ENCODE data around the gene NINJ2.

DNA sequence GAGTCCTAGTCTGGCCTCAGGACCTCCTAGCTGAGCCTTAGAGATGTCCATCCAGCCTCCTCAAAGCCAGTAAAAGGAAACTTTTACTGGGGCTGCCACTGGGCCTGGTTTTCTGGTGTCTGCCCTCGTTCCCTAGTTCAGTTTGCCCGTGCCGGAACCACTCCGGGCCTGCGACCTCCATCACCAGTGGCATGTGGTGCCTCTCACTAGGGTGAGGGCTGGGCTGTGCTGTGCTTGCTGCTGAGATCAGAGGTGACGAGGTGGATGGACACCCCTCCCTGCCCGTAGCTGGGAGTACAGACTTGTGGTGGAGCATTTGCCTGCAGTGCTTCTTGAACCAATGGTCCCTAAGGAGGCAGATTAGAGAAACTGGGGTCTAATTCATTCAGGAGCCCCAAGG, 127.8 kb downstream of the NINJ2 start:
- TF ChIP-seq, protein P1, sequence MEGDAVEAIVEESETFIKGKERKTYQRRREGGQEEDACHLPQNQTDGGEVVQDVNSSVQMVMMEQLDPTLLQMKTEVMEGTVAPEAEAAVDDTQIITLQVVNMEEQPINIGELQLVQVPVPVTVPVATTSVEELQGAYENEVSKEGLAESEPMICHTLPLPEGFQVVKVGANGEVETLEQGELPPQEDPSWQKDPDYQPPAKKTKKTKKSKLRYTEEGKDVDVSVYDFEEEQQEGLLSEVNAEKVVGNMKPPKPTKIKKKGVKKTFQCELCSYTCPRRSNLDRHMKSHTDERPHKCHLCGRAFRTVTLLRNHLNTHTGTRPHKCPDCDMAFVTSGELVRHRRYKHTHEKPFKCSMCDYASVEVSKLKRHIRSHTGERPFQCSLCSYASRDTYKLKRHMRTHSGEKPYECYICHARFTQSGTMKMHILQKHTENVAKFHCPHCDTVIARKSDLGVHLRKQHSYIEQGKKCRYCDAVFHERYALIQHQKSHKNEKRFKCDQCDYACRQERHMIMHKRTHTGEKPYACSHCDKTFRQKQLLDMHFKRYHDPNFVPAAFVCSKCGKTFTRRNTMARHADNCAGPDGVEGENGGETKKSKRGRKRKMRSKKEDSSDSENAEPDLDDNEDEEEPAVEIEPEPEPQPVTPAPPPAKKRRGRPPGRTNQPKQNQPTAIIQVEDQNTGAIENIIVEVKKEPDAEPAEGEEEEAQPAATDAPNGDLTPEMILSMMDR (IDR thresholded peaks at IDR 0.05): no peak
- no peak for TF ChIP-seq POLR2A (IDR thresholded peaks at IDR 0.05)
